ENCODE results near the gene TBX4.
A peak's percentile ranks its signal among the peaks of the same experiment; 100 is the strongest.
"Not testable (repeated sequence)": the region's sequence is repeated elsewhere in the genome, so short reads cannot be mapped to it uniquely, and the experiment has no call there.

TBX4 gene

GRCh38 chr17:61425682-61426481, 26.3 kb upstream of the TBX4 start:
- no peak overlapping the region for H3K4me3 ChIP-seq (ENCODE audit: low read depth, low read length)
- H3K27ac ChIP-seq, result no peak overlapping the region
- DNase-seq, result peak; percentile 43
- H3K27me3 ChIP-seq (ENCODE audit: insufficient read depth, low read depth, severe bottlenecking), result no peaks in the 10 kb centered on the region
- TF ChIP-seq CTCF (IDR thresholded peaks at IDR 0.05; ENCODE audit: low read depth, low read length), result peak; percentile 71
- H3K36me3 ChIP-seq, result no peaks in the 10 kb centered on the region
- H3K9me3 ChIP-seq (ENCODE audit: severe bottlenecking), result no peaks in the 10 kb centered on the region

GRCh38 chr17:61426482-61427304, 25.5 kb upstream of the TBX4 start:
- no peaks in the 10 kb centered on the region for H3K36me3 ChIP-seq
- TF ChIP-seq CTCF (IDR thresholded peaks at IDR 0.05; ENCODE audit: low read depth, low read length), result no peak
- no peak overlapping the region for H3K4me3 ChIP-seq (ENCODE audit: low read depth, low read length)
- no peaks in the 10 kb centered on the region for H3K9me3 ChIP-seq (ENCODE audit: severe bottlenecking)
- no peaks in the 10 kb centered on the region for H3K27me3 ChIP-seq (ENCODE audit: insufficient read depth, low read depth, severe bottlenecking)
- H3K27ac ChIP-seq, result no peak overlapping the region
- no peak for DNase-seq

- DNase-seq, result no peak
- Histone ChIP-seq H3K36me3 (no peaks in the 10 kb centered on the region), H3K9me3 (ENCODE audit: severe bottlenecking) (no peaks in the 10 kb centered on the region), H3K4me3 (ENCODE audit: low read depth, low read length) (no peak overlapping the region), H3K27me3 (ENCODE audit: insufficient read depth, low read depth, severe bottlenecking) (no peaks in the 10 kb centered on the region), H3K27ac (no peak overlapping the region)
- TF ChIP-seq CTCF (IDR thresholded peaks at IDR 0.05; ENCODE audit: low read depth, low read length), result no peak
Measured at GRCh38 chr17:61427567-61427966, 24.7 kb upstream of the TBX4 start.

GRCh38 chr17:61429274-61429673, 22.9 kb upstream of the TBX4 start:
- no peak overlapping the region for H3K27ac ChIP-seq
- DNase-seq, result no peak
- no peaks in the 10 kb centered on the region for H3K9me3 ChIP-seq (ENCODE audit: severe bottlenecking)
- H3K4me3 ChIP-seq (ENCODE audit: low read depth, low read length), result no peak overlapping the region
- no peaks in the 10 kb centered on the region for H3K27me3 ChIP-seq (ENCODE audit: insufficient read depth, low read depth, severe bottlenecking)
- no peaks in the 10 kb centered on the region for H3K36me3 ChIP-seq
- no peak for TF ChIP-seq CTCF (IDR thresholded peaks at IDR 0.05; ENCODE audit: low read depth, low read length)

GRCh38 chr17:61429831-61430230, 22.4 kb upstream of the TBX4 start:
- H3K9me3 ChIP-seq (ENCODE audit: severe bottlenecking); H3K4me3 ChIP-seq (ENCODE audit: low read depth, low read length); H3K27ac ChIP-seq; DNase-seq; H3K27me3 ChIP-seq (ENCODE audit: insufficient read depth, low read depth, severe bottlenecking); H3K36me3 ChIP-seq: not testable (repeated sequence)

GRCh38 chr17:61431594-61432311, 20.5 kb upstream of the TBX4 start:
- H3K36me3 ChIP-seq, result no peaks in the 10 kb centered on the region
- H3K27me3 ChIP-seq (ENCODE audit: insufficient read depth, low read depth, severe bottlenecking), result no peaks in the 10 kb centered on the region
- no peaks in the 10 kb centered on the region for H3K9me3 ChIP-seq (ENCODE audit: severe bottlenecking)
- H3K4me3 ChIP-seq (ENCODE audit: low read depth, low read length), result no peak overlapping the region
- no peak for TF ChIP-seq CTCF (IDR thresholded peaks at IDR 0.05; ENCODE audit: low read depth, low read length)
- DNase-seq, result no peak
- H3K27ac ChIP-seq, result no peak overlapping the region

Measured in WERI-Rb-1 (cell line).